HepG2 (cell line): ENCODE data around the gene VIT. TPM values are rescaled to one million over a fixed set of nuclear protein-coding genes. Genes with fewer than 3 reads are reported as not detected.

Experiments
- MAFG ChIP-seq: sonication (generic); formaldehyde crosslinking; IDR thresholded peaks from 2 replicates; pipeline ENCODE4 v1.5.1; 2020; ENCODE audit warnings: mild to moderate bottlenecking, missing genetic modification reagents
- NR2C2 ChIP-seq: sonication (generic); formaldehyde crosslinking; IDR thresholded peaks from 2 replicates; pipeline ENCODE4 v1.4.0; 2020; ENCODE audit warnings: missing genetic modification reagents, mild to moderate bottlenecking, moderate library complexity, borderline replicate concordance
- PRDM15 ChIP-seq: sonication (generic); formaldehyde crosslinking; IDR thresholded peaks from 2 replicates; pipeline ENCODE4 v1.4.0; 2020; ENCODE audit warnings: missing genetic modification reagents
- SAP130 ChIP-seq: IDR thresholded peaks from 2 replicates; pipeline ENCODE4 v1.6.1; 2016; ENCODE audit warnings: low read depth
- SNRNP70 ChIP-seq: fragments of 200-400 bp; formaldehyde crosslinking; IDR thresholded peaks from 2 replicates; pipeline ENCODE4 v1.6.1; 2017; ENCODE audit warnings: mild to moderate bottlenecking, low read depth, low read length, moderate library complexity
- TOPORS ChIP-seq: sonication (generic); formaldehyde crosslinking; IDR thresholded peaks from 2 replicates; pipeline ENCODE4 v1.8.0; 2023; ENCODE audit warnings: mild to moderate bottlenecking, missing genetic modification reagents
- ZUFSP ChIP-seq: sonication (generic); formaldehyde crosslinking; IDR thresholded peaks from 2 replicates; pipeline ENCODE4 v1.9.0; 2021; ENCODE audit warnings: missing genetic modification reagents, mild to moderate bottlenecking, borderline replicate concordance
- polyA plus RNA-seq, 8 experiments: library from polyadenylated mRNA; depleted of rRNA in 3 of 8; stranded (reverse) in 7 of 8; unstranded in 1 of 8; fragments of >200 nt; fragmentation: Illumina TruSeq in 4 of 8; extraction: Trizol in 4 of 8; gene quantifications; 2 replicates each; pipeline versions ENCODE4 v1.2.1 to v1.2.3, GENCODE V29; 2011 to 2016; ENCODE audit warnings: low read depth in 4 of 8, missing spikeins in 1 of 8, mixed read lengths in 1 of 8; ENCODE audit not compliant: insufficient read depth in 1 of 8
- total RNA-seq, 5 experiments: library from RNA; depleted of rRNA; stranded (reverse); fragments of >200 nt; fragmentation: Illumina TruSeq; extraction: Trizol; gene quantifications; 2 replicates each; pipeline ENCODE4 v1.2.3, GENCODE V29; 2016; ENCODE audit warnings: low read depth in 1 of 5
- TF ChIP-seq, protein P1 (sequence below): sonication (generic); formaldehyde crosslinking; IDR thresholded peaks from 2 replicates; pipeline ENCODE4 v1.4.0; 2020; ENCODE audit warnings: missing genetic modification reagents, borderline replicate concordance

VIT gene
- total and polyA plus RNA-seq, 2 of the 13 experiments (the other 11 are each of a cell fraction or from before 2014, with no cell fraction given) = not detected

DNA sequence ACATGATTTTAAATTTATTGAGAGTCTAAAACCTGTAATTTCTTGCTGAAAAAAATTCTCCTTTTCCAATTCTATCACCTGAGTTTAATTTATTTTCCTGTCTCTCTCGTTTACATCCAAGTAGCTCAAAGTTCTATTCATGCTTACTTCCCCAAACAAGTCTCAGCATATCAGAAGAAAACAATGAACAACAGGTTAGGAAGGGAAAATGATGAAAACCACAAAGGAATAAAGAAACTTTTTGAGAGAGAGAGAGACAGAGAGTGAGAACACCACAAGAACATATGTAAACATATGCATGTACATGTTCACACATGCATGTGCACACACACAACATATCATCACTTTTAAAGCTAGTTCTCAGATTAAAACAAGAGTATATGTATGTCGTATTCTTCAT is 157.7 kb downstream of the VIT start (continued):
- no peak for TF ChIP-seq TOPORS (CRISPR knock-in tag)
- TF ChIP-seq SAP130 = no peak
- TF ChIP-seq PRDM15 (CRISPR knock-in tag) = no peak
- no peak for TF ChIP-seq NR2C2 (CRISPR knock-in tag)
- TF ChIP-seq MAFG (CRISPR knock-in tag) = no peak
- no peak for TF ChIP-seq SNRNP70
- TF ChIP-seq ZUFSP (CRISPR knock-in tag) = no peak
- TF ChIP-seq, protein P1, sequence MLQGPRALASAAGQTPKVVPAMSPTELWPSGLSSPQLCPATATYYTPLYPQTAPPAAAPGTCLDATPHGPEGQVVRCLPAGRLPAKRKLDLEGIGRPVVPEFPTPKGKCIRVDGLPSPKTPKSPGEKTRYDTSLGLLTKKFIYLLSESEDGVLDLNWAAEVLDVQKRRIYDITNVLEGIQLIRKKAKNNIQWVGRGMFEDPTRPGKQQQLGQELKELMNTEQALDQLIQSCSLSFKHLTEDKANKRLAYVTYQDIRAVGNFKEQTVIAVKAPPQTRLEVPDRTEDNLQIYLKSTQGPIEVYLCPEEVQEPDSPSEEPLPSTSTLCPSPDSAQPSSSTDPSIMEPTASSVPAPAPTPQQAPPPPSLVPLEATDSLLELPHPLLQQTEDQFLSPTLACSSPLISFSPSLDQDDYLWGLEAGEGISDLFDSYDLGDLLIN (CRISPR knock-in tag) = no peak
